K562 (cell line): Measurements from ENCODE around the gene SLC7A8. TPM values are rescaled to one million over a fixed set of nuclear protein-coding genes. Genes with fewer than 3 reads are reported as not detected.

Experiments used
- ARID1B ChIP-seq: fragments of 450-650 bp; IDR thresholded peaks from 2 replicates; pipeline ENCODE4 v1.6.1; 2016; ENCODE audit warnings: antibody characterized with exemption, mild to moderate bottlenecking, inconsistent platforms
- ARID2 ChIP-seq: fragments of 450-650 bp; IDR thresholded peaks from 2 replicates; pipeline ENCODE4 v1.6.1; 2017; ENCODE audit warnings: antibody characterized with exemption, mild to moderate bottlenecking
- ARNT ChIP-seq, 2 experiments: fragments of 450-650 bp; IDR thresholded peaks; 2 replicates each; pipeline ENCODE4 v1.6.1; 2016; ENCODE audit warnings: mild to moderate bottlenecking in 1 of 2
- C11orf30 ChIP-seq: fragments of 450-650 bp; IDR thresholded peaks from 2 replicates; pipeline ENCODE4 v1.6.1; 2016; ENCODE audit warnings: low read depth, mild to moderate bottlenecking
- FOSL1 ChIP-seq: fragments of 200-800 bp; sonication (Bioruptor generic); conservative IDR thresholded peaks from 2 replicates; pipeline ENCODE4 v1.6.1; 2016; ENCODE audit warnings: missing genetic modification characterization, missing compliant biosample characterization
- HMG20A ChIP-seq: fragments of 450-650 bp; formaldehyde crosslinking; conservative IDR thresholded peaks from 2 replicates; pipeline ENCODE4 v1.4.0; 2020; ENCODE audit warnings: mild to moderate bottlenecking, mixed read lengths
- JUN ChIP-seq, 2 experiments: sonication (generic) in 1 of 2; formaldehyde crosslinking in 1 of 2; IDR thresholded peaks; 2 replicates each; pipeline versions ENCODE4 v1.6.1 to v1.8.0; 2012 to 2022; ENCODE audit warnings: borderline replicate concordance in 2 of 2, mild to moderate bottlenecking in 2 of 2, improper control_type of control experiment in 1 of 2, low read depth in 1 of 2, low read length in 1 of 2, missing genetic modification reagents in 1 of 2
- JUNB ChIP-seq: fragments of 450-650 bp; formaldehyde crosslinking; conservative IDR thresholded peaks from 2 replicates; pipeline ENCODE4 v1.4.0; 2020; ENCODE audit warnings: mild to moderate bottlenecking
- KLF10 ChIP-seq: fragments of 250-450 bp; sonication (Bioruptor Pico); IDR thresholded peaks from 2 replicates; pipeline ENCODE4 v1.6.1; 2021; ENCODE audit warnings: matching md5 sums
- MAFF ChIP-seq: IDR thresholded peaks from 2 replicates; pipeline ENCODE4 v1.6.1; 2012; ENCODE audit warnings: low read length, improper control_type of control experiment
- MAFK ChIP-seq: IDR thresholded peaks from 2 replicates; pipeline ENCODE4 v1.6.1; 2011; ENCODE audit warnings: low read length, improper control_type of control experiment
- MED1 ChIP-seq: sonication (generic); formaldehyde crosslinking; IDR thresholded peaks from 2 replicates; pipeline ENCODE4 v1.8.1; 2023; ENCODE audit warnings: missing genetic modification reagents, borderline replicate concordance
- MLLT1 ChIP-seq, 2 experiments: fragments of 450-650 bp; IDR thresholded peaks; 2 replicates each; pipeline ENCODE4 v1.6.1; 2016
- MTA2 ChIP-seq: fragments of 450-650 bp; IDR thresholded peaks from 2 replicates; pipeline ENCODE4 v1.6.1; 2016; ENCODE audit warnings: low read depth
- NFE2 ChIP-seq: IDR thresholded peaks from 2 replicates; pipeline ENCODE4 v1.6.1; 2014; ENCODE audit warnings: antibody characterized with exemption, low read depth
- NFRKB ChIP-seq: fragments of 450-650 bp; IDR thresholded peaks from 2 replicates; pipeline ENCODE4 v1.6.1; 2016; ENCODE audit warnings: low read depth
- NFYB ChIP-seq: IDR thresholded peaks from 2 replicates; pipeline ENCODE4 v1.6.1; 2011; ENCODE audit warnings: mild to moderate bottlenecking, moderate library complexity; ENCODE audit not compliant: insufficient read length; ENCODE audit errors: extremely low read depth
- PML ChIP-seq: IDR thresholded peaks from 2 replicates; pipeline ENCODE4 v1.6.1; 2012; ENCODE audit warnings: low read length, inconsistent platforms
- RUNX1 ChIP-seq: sonication (generic); IDR thresholded peaks from 2 replicates; pipeline ENCODE4 v1.6.1; 2016; ENCODE audit warnings: antibody characterized with exemption, low read depth
- SMARCA4 ChIP-seq: fragments of 450-650 bp; IDR thresholded peaks from 2 replicates; pipeline ENCODE4 v1.6.1; 2016
- SMARCA5 ChIP-seq: fragments of 450-650 bp; IDR thresholded peaks from 2 replicates; pipeline ENCODE4 v1.6.1; 2016
- SMARCB1 ChIP-seq: IDR thresholded peaks from 2 replicates; pipeline ENCODE4 v1.6.1; 2011; ENCODE audit warnings: improper control_type of control experiment, low read depth; ENCODE audit not compliant: insufficient read length
- ZNF384 ChIP-seq: IDR thresholded peaks from 2 replicates; pipeline ENCODE4 v1.6.1; 2012; ENCODE audit warnings: low read depth, low read length, improper control_type of control experiment
- ZNF551 ChIP-seq: fragments of 250-450 bp; sonication (Bioruptor Pico); IDR thresholded peaks from 2 replicates; pipeline ENCODE4 v1.5.0; 2021; ENCODE audit warnings: mild to moderate bottlenecking, moderate library complexity
- polyA plus RNA-seq, 8 experiments: library from polyadenylated mRNA; depleted of rRNA in 4 of 8; stranded (reverse) in 5 of 8; unstranded in 3 of 8; fragments of >200 nt; fragmentation: Nextera tagmentation in 2 of 8; fragmentation: Illumina TruSeq in 1 of 8; extraction: Ambion mirVana in 2 of 8; extraction: Trizol in 1 of 8; gene quantifications; 2 replicates each; pipeline versions ENCODE4 v1.2.1 to v1.2.3, GENCODE V29; 2011 to 2014; ENCODE audit warnings: inconsistent platforms in 1 of 8, missing spikeins in 1 of 8
- total RNA-seq, 7 experiments: library from RNA; depleted of rRNA in 6 of 7; stranded (reverse); fragments of >200 nt in 6 of 7; fragmentation: Illumina TruSeq in 2 of 7; extraction: Trizol in 2 of 7; gene quantifications; 2 replicates each; pipeline versions ENCODE4 v1.2.1 to v1.2.3, GENCODE V29; 2011 to 2021; ENCODE audit warnings: low replicate concordance in 1 of 7
- TF ChIP-seq, protein P1 (sequence below), 2 experiments: IDR thresholded peaks in 1 of 2; conservative IDR thresholded peaks in 1 of 2; 2 replicates each; pipeline ENCODE4 v1.6.1; 2016; ENCODE audit warnings: low read depth in 2 of 2, mild to moderate bottlenecking in 1 of 2, missing compliant biosample characterization in 1 of 2, missing genetic modification characterization in 1 of 2, moderate library complexity in 1 of 2
- TF ChIP-seq, protein P2 (sequence below): fragments of 450-650 bp; conservative IDR thresholded peaks from 2 replicates; pipeline ENCODE4 v1.6.1; 2016; ENCODE audit warnings: missing genetic modification characterization, low read depth, mild to moderate bottlenecking, missing compliant biosample characterization, moderate library complexity

Gene SLC7A8
- total and polyA plus RNA-seq, 9 of the 15 experiments (the other 6 are each of a cell fraction or from before 2014, with no cell fraction given): 2.0 to 33.0 (median 6.0) TPM

- TF ChIP-seq JUN (IDR thresholded peaks at IDR 0.05; ENCODE audit: borderline replicate concordance, low read depth, low read length) (peak; percentile 44; the same call in 1 of the 2 replicates), JUN (CRISPR knock-in tag; IDR thresholded peaks at IDR 0.05; ENCODE audit: borderline replicate concordance) (no peak), RUNX1 (no peak), NFYB (no peak), MLLT1 (IDR thresholded peaks at IDR 0.05) (0 out of 4 replicates have a peak, but pooled peaks of 1 of the 2 experiments have one; percentile 19), MAFF (peak; percentile 89), SMARCA4 (peak; percentile 72), PML (no peak), ZNF384 (peak; percentile 76), C11orf30 (peak; percentile 97), NFE2 (peak; percentile 43; the same call in 1 of the 2 replicates), KLF10 (CRISPR knock-in tag) (no peak), FOSL1 (peak; percentile 70; the same call in 1 of the 2 replicates), HMG20A (CRISPR knock-in tag) (no peak), ZNF551 (no peak), MED1 (no peak), ARNT (IDR thresholded peaks at IDR 0.05) (0 out of 4 replicates have a peak, but pooled peaks of 1 of the 2 experiments have one; percentile 47), MAFK (peak; percentile 84), SMARCA5 (peak; percentile 18; the same call in 1 of the 2 replicates), ARID2 (peak; percentile 18; the same call in 1 of the 2 replicates), JUNB (CRISPR knock-in tag) (no peak), SMARCB1 (no peak), MTA2 (peak; percentile 49; the same call in 1 of the 2 replicates), NFRKB (peak; percentile 41; the same call in 1 of the 2 replicates), ARID1B (0 out of 2 replicates have a peak, but pooled peaks have one; percentile 10)
- TF ChIP-seq, protein P1, sequence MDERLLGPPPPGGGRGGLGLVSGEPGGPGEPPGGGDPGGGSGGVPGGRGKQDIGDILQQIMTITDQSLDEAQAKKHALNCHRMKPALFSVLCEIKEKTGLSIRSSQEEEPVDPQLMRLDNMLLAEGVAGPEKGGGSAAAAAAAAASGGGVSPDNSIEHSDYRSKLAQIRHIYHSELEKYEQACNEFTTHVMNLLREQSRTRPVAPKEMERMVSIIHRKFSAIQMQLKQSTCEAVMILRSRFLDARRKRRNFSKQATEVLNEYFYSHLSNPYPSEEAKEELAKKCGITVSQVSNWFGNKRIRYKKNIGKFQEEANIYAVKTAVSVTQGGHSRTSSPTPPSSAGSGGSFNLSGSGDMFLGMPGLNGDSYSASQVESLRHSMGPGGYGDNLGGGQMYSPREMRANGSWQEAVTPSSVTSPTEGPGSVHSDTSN (CRISPR knock-in tag; IDR thresholded peaks at IDR 0.05; ENCODE audit: low read depth): no peak
- TF ChIP-seq, protein P1 (tag; conservative IDR thresholded peaks at IDR 0.05; ENCODE audit: low read depth): peak; percentile 45
- TF ChIP-seq, protein P2, sequence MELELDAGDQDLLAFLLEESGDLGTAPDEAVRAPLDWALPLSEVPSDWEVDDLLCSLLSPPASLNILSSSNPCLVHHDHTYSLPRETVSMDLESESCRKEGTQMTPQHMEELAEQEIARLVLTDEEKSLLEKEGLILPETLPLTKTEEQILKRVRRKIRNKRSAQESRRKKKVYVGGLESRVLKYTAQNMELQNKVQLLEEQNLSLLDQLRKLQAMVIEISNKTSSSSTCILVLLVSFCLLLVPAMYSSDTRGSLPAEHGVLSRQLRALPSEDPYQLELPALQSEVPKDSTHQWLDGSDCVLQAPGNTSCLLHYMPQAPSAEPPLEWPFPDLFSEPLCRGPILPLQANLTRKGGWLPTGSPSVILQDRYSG (tag): no peak
Measured at GRCh38 chr14:23185063-23185462, 1.6 kb upstream of the SLC7A8 start (continued).
